DND-41 (cell line): Measurements from ENCODE around the gene LIMS1.

Source experiments
- EZH2 ChIP-seq: IDR thresholded peaks from 3 replicates; pipeline ENCODE4 v1.6.1; 2012; ENCODE audit warnings: borderline replicate concordance, low read depth, mild to moderate bottlenecking, moderate library complexity, low read length, inconsistent platforms; ENCODE audit not compliant: severe bottlenecking
- TF ChIP-seq, protein P1 (sequence below): IDR thresholded peaks from 2 replicates; pipeline ENCODE4 v1.5.1; 2012; ENCODE audit warnings: borderline replicate concordance, low read length, moderate library complexity, mild to moderate bottlenecking; ENCODE audit not compliant: poor library complexity, severe bottlenecking; ENCODE audit errors: extremely low read depth

DNA sequence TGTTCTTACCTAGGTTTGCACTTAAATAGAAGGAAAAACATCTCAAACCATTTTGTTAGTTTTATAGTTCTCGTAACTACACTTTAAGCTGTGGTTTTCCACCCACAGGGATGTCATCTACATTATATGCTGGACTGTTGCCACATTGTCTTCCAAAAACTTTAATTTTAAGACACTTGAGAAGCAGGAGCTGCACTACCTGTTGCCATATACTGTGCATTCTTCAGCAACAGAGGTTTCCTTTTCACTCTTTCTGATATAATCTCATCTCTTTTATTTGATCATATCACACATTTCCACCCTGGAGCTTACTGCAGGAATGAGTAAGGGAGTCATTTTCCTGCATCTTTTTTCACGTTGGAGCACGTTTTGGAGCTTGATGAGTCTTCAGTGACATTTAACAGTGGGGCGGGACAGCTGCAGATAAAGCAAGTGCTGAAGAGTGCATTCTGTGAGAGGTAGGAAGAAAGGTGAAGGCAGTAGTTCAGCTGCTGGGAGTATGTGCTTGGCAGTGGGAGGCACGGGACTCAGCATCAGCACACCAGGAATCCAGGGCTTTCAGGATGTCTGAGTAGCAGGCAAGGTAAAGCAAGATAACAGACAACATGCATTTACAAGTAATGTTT lies 3.8 kb downstream of the LIMS1 start:
- TF ChIP-seq, protein P1, sequence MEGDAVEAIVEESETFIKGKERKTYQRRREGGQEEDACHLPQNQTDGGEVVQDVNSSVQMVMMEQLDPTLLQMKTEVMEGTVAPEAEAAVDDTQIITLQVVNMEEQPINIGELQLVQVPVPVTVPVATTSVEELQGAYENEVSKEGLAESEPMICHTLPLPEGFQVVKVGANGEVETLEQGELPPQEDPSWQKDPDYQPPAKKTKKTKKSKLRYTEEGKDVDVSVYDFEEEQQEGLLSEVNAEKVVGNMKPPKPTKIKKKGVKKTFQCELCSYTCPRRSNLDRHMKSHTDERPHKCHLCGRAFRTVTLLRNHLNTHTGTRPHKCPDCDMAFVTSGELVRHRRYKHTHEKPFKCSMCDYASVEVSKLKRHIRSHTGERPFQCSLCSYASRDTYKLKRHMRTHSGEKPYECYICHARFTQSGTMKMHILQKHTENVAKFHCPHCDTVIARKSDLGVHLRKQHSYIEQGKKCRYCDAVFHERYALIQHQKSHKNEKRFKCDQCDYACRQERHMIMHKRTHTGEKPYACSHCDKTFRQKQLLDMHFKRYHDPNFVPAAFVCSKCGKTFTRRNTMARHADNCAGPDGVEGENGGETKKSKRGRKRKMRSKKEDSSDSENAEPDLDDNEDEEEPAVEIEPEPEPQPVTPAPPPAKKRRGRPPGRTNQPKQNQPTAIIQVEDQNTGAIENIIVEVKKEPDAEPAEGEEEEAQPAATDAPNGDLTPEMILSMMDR: no peak
- no peak for TF ChIP-seq EZH2
